Keratinocyte (primary cell): ENCODE data around the gene MXD3. TPM values are rescaled to one million over a fixed set of nuclear protein-coding genes. Genes with fewer than 3 reads are reported as not detected.
"Not testable (repeated sequence)": the region's sequence is repeated elsewhere in the genome, so short reads cannot be mapped to it uniquely, and the experiment has no call there.

Experiments used
- DNase-seq: peaks from one replicate; pipeline ENCODE4 v3.0.0-alpha.2; 2011; ENCODE audit warnings: low read depth, missing footprints, low spot score
- FAIRE-seq: peaks from 2 replicates; lab custom pipeline; 2011; peaks lifted over from hg19 to GRCh38; lab: Jason Lieb, UNC
- H2AFZ ChIP-seq: 2 replicates; pipeline ENCODE4 v1.6.0; 2012; ENCODE audit warnings: low read length, control low read depth, inconsistent platforms; ENCODE audit not compliant: control insufficient read depth
- H3K27ac ChIP-seq: 2 replicates; pipeline ENCODE4 v1.5.1; 2011; ENCODE audit warnings: low read length; ENCODE audit not compliant: control insufficient read depth, insufficient read depth
- H3K27me3 ChIP-seq: 3 replicates; pipeline ENCODE4 v1.6.0; 2011; ENCODE audit warnings: low read length; ENCODE audit not compliant: control insufficient read depth, insufficient read depth; ENCODE audit errors: extremely low read depth
- H3K36me3 ChIP-seq, 2 experiments: 2 replicates in 1 of 2; 3 replicates in 1 of 2; pipeline ENCODE4 v1.5.1; 2011; ENCODE audit warnings: low read length in 2 of 2, mild to moderate bottlenecking in 1 of 2; ENCODE audit not compliant: control insufficient read depth in 2 of 2, insufficient read depth in 2 of 2; ENCODE audit errors: extremely low read depth in 1 of 2
- H3K4me1 ChIP-seq: 3 replicates; pipeline ENCODE4 v1.5.1; 2011; ENCODE audit warnings: low read length; ENCODE audit not compliant: control insufficient read depth, insufficient read depth; ENCODE audit errors: extremely low read depth
- H3K4me2 ChIP-seq: 3 replicates; pipeline ENCODE4 v1.6.0; 2011; ENCODE audit warnings: low read depth, low read length; ENCODE audit not compliant: control insufficient read depth, insufficient read depth; ENCODE audit errors: extremely low read depth
- H3K4me3 ChIP-seq, 3 experiments: fragments of 200-600 bp in 1 of 3; sonication (generic) in 1 of 3; 2 replicates in 2 of 3; 3 replicates in 1 of 3; pipeline ENCODE4 v1.5.1; 2011 to 2016; ENCODE audit warnings: low read length in 3 of 3, mild to moderate bottlenecking in 3 of 3, control low read depth in 2 of 3, inconsistent platforms in 1 of 3, low read depth in 1 of 3, mixed read lengths in 1 of 3, mixed run types in 1 of 3, moderate library complexity in 1 of 3; ENCODE audit not compliant: control insufficient read depth in 2 of 3, insufficient read depth in 2 of 3; ENCODE audit errors: extremely low read depth in 1 of 3
- H3K79me2 ChIP-seq: 2 replicates; pipeline ENCODE4 v1.6.0; 2012; ENCODE audit warnings: low read length; ENCODE audit not compliant: control insufficient read depth, insufficient read depth
- H3K9ac ChIP-seq: 3 replicates; pipeline ENCODE4 v1.6.0; 2011; ENCODE audit warnings: low read length; ENCODE audit not compliant: control insufficient read depth, insufficient read depth; ENCODE audit errors: extremely low read depth
- H3K9me1 ChIP-seq: 3 replicates; pipeline ENCODE4 v1.6.0; 2011; ENCODE audit warnings: low read length; ENCODE audit not compliant: control insufficient read depth, insufficient read depth; ENCODE audit errors: extremely low read depth
- H3K9me3 ChIP-seq: 2 replicates; pipeline ENCODE4 v1.5.1; 2012; ENCODE audit warnings: low read depth, low read length; ENCODE audit not compliant: control insufficient read depth
- H4K20me1 ChIP-seq: 3 replicates; pipeline ENCODE4 v1.6.0; 2011; ENCODE audit warnings: low read length; ENCODE audit not compliant: control insufficient read depth, insufficient read depth; ENCODE audit errors: extremely low read depth
- EZH2 ChIP-seq: IDR thresholded peaks from one replicate; pipeline ENCODE4 v1.6.1; 2012; ENCODE audit warnings: inconsistent platforms, mild to moderate bottlenecking, low read length, moderate library complexity
- dilution Hi-C: fragments of 300-500 bp; cut with MboI; formaldehyde crosslinking; loops from one replicate; pipeline ENCODE4 v1.7.0; 2020; ENCODE audit warnings: low sequenced_read_pairs; ENCODE audit not compliant: extremely low pct_ligation_motif_present
- polyA plus RNA-seq, 5 experiments: library from polyadenylated mRNA; depleted of rRNA in 3 of 5; stranded (reverse) in 3 of 5; stranded (forward) in 1 of 5; unstranded in 1 of 5; fragments of >200 nt; gene quantifications; 1 replicate in 1 of 5; 2 replicates in 3 of 5; 3 replicates in 1 of 5; pipeline versions ENCODE4 v1.2.1 to v1.2.3, GENCODE V29; 2011 to 2012; ENCODE audit warnings: missing spikeins in 2 of 5, low read depth in 1 of 5, low replicate concordance in 1 of 5
- TF ChIP-seq, protein P1 (sequence below), 3 experiments: IDR thresholded peaks in 1 of 3; conservative IDR thresholded peaks in 1 of 3; optimal IDR thresholded peaks in 1 of 3; 2 replicates in 2 of 3; 3 replicates in 1 of 3; pipeline versions ENCODE3 to v1.5.1; 2011; ENCODE audit warnings: low read length in 3 of 3, mild to moderate bottlenecking in 3 of 3, moderate library complexity in 2 of 3, control low read depth in 1 of 3, inconsistent platforms in 1 of 3; ENCODE audit not compliant: insufficient read depth in 2 of 3; ENCODE audit errors: extremely low read depth in 1 of 3

MXD3 gene
- polyA plus RNA-seq, 1 donor (not counting 4 experiments of a cell fraction or from before 2014, with no cell fraction given), result 0.97 TPM

GRCh38 chr5:177343777-177344176 lies 32.1 kb upstream of the MXD3 start:
- H3K79me2 ChIP-seq, result peaks cover 78% of the 10 kb centered on the region
- no peaks in the 10 kb centered on the region for H3K9me3 ChIP-seq
- dilution Hi-C loops, result no loop called here
- TF ChIP-seq EZH2, result no peak
- TF ChIP-seq, protein P1, sequence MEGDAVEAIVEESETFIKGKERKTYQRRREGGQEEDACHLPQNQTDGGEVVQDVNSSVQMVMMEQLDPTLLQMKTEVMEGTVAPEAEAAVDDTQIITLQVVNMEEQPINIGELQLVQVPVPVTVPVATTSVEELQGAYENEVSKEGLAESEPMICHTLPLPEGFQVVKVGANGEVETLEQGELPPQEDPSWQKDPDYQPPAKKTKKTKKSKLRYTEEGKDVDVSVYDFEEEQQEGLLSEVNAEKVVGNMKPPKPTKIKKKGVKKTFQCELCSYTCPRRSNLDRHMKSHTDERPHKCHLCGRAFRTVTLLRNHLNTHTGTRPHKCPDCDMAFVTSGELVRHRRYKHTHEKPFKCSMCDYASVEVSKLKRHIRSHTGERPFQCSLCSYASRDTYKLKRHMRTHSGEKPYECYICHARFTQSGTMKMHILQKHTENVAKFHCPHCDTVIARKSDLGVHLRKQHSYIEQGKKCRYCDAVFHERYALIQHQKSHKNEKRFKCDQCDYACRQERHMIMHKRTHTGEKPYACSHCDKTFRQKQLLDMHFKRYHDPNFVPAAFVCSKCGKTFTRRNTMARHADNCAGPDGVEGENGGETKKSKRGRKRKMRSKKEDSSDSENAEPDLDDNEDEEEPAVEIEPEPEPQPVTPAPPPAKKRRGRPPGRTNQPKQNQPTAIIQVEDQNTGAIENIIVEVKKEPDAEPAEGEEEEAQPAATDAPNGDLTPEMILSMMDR (optimal IDR thresholded peaks at IDR 0.05 in 1 of 3, IDR thresholded peaks at IDR 0.05 in 1 of 3, conservative IDR thresholded peaks at IDR 0.05 in 1 of 3; ENCODE audit: extremely low read depth in 1 of 3, insufficient read depth in 2 of 3, low read length in 3 of 3), result no peak
- no peaks in the 10 kb centered on the region for H3K9me1 ChIP-seq
- H3K9ac ChIP-seq, result no peak overlapping the region
- H4K20me1 ChIP-seq, result peaks cover 4% of the 10 kb centered on the region
- no peak for DNase-seq
- H2AFZ ChIP-seq, result no peak overlapping the region
- no peak overlapping the region for H3K4me2 ChIP-seq
- H3K36me3 ChIP-seq, result peaks cover 10 to 17% of the 10 kb centered on the region in 2 experiments
- H3K4me1 ChIP-seq, result no peaks in the 10 kb centered on the region
- H3K27ac ChIP-seq, result no peak overlapping the region
- H3K27me3 ChIP-seq, result no peaks in the 10 kb centered on the region
- no peak overlapping the region for H3K4me3 ChIP-seq
- no peak for FAIRE-seq

- H3K9ac ChIP-seq, H3K27ac ChIP-seq, H4K20me1 ChIP-seq, H3K9me3 ChIP-seq, FAIRE-seq, DNase-seq, H3K4me3 ChIP-seq, dilution Hi-C loops, H3K27me3 ChIP-seq, H3K4me2 ChIP-seq, H2AFZ ChIP-seq, H3K4me1 ChIP-seq, H3K9me1 ChIP-seq: not testable (repeated sequence)
- Histone ChIP-seq H3K36me3 (peaks cover 13 to 17% of the 10 kb centered on the region in 2 experiments), H3K79me2 (peaks cover 71% of the 10 kb centered on the region)
These were observed 31.3 kb upstream of the MXD3 start for GRCh38 chr5:177343000-177343399.

- Histone ChIP-seq H4K20me1 (peaks cover 4% of the 10 kb centered on the region), H3K4me3 (no peak overlapping the region), H3K27ac (no peak overlapping the region), H3K4me1 (no peaks in the 10 kb centered on the region), H3K27me3 (no peaks in the 10 kb centered on the region), H3K9me3 (no peaks in the 10 kb centered on the region), H3K4me2 (no peak overlapping the region), H3K79me2 (peaks cover 39% of the 10 kb centered on the region), H3K9me1 (no peaks in the 10 kb centered on the region), H3K9ac (no peak overlapping the region), H3K36me3 (peaks cover 29 to 32% of the 10 kb centered on the region in 2 experiments), H2AFZ (no peak overlapping the region)
- no peak for FAIRE-seq
- DNase-seq, result no peak
- TF ChIP-seq EZH2, result no peak
- dilution Hi-C loops, result no loop called here
These were observed 27.5 kb upstream of the MXD3 start for GRCh38 chr5:177339107-177339638.
